A673 (cell line): ENCODE measurements around the gene MAGI1.

ENCODE experiments used
- CTCF ChIP-seq: fragments of 300-800, 200-600 bp; sonication (generic); conservative IDR thresholded peaks from 2 replicates; pipeline ENCODE4 v1.5.1; 2017; ENCODE audit warnings: low read depth, mild to moderate bottlenecking, antibody characterized with exemption, low read length, moderate library complexity, mixed read lengths
- EZH2 ChIP-seq: fragments of 200-600 bp; sonication (generic); IDR thresholded peaks from 2 replicates; pipeline ENCODE4 v1.6.1; 2017; ENCODE audit warnings: borderline replicate concordance, low read depth, mild to moderate bottlenecking, mixed read lengths, antibody characterized with exemption, low read length; ENCODE audit not compliant: poor library complexity, severe bottlenecking

GRCh38 chr3:65723985-65724384, 314.7 kb downstream of the MAGI1 start:
- TF ChIP-seq CTCF (no peak), EZH2 (no peak)
